Fibroblast of pulmonary artery (primary cell): ENCODE results near the gene MLH1.
A peak's percentile ranks its signal among the peaks of the same experiment; 100 is the strongest.
"Not testable (repeated sequence)": the region's sequence is repeated elsewhere in the genome, so short reads cannot be mapped to it uniquely, and the experiment has no call there.

Source experiments
- DNase-seq: peaks from one replicate; pipeline ENCODE4 v3.0.0-alpha.2; 2010; ENCODE audit warnings: low read depth
- H3K4me3 ChIP-seq: replicated peaks from 2 replicates; pipeline ENCODE4 v1.5.1; 2011; ENCODE audit warnings: low read depth, mild to moderate bottlenecking, control low read depth, low read length, moderate library complexity
- CTCF ChIP-seq: IDR thresholded peaks from 2 replicates; pipeline ENCODE4 v1.5.1; 2011; ENCODE audit warnings: mild to moderate bottlenecking, control low read depth, low read length, inconsistent platforms; ENCODE audit errors: missing control alignments

MLH1 gene

GRCh38 chr3:37050282-37050681 lies 57.0 kb downstream of the MLH1 start:
- DNase-seq: no peak
- TF ChIP-seq CTCF: no peak
- no peak overlapping the region for H3K4me3 ChIP-seq

- no peak overlapping the region for H3K4me3 ChIP-seq
- no peak for DNase-seq
Measured at GRCh38 chr3:37052860-37053259, 59.5 kb downstream of the MLH1 start.

GRCh38 chr3:37053337-37053736 lies 60.0 kb downstream of the MLH1 start:
- TF ChIP-seq CTCF: no peak
- H3K4me3 ChIP-seq: no peak overlapping the region
- DNase-seq: no peak

More at GRCh38 chr3:37052860-37053259, 59.5 kb downstream of the MLH1 start:
- TF ChIP-seq CTCF: no peak

- no peak for TF ChIP-seq CTCF
- DNase-seq: no peak
- no peak overlapping the region for H3K4me3 ChIP-seq
Measured at GRCh38 chr3:37053753-37054152, 60.4 kb downstream of the MLH1 start.

GRCh38 chr3:37054370-37054769 lies 61.1 kb downstream of the MLH1 start:
- TF ChIP-seq CTCF: no peak
- H3K4me3 ChIP-seq: no peak overlapping the region
- peak; percentile 65 for DNase-seq

- not testable (repeated sequence) for DNase-seq, H3K4me3 ChIP-seq
Measured at GRCh38 chr3:37055077-37055476, 61.8 kb downstream of the MLH1 start.

- H3K4me3 ChIP-seq: no peak overlapping the region
- no peak for TF ChIP-seq CTCF
- DNase-seq: no peak
Measured at GRCh38 chr3:37056826-37057225, 63.5 kb downstream of the MLH1 start.

- H3K4me3 ChIP-seq: no peak overlapping the region
- no peak for DNase-seq
- TF ChIP-seq CTCF: no peak
Measured at GRCh38 chr3:37058117-37058516, 64.8 kb downstream of the MLH1 start.
